CD4-positive, alpha-beta memory T cell (primary cell): Measurements from ENCODE around the gene GALNTL6. TPM values are rescaled to one million over a fixed set of nuclear protein-coding genes. Genes with fewer than 3 reads are reported as not detected.

Source experiments
- CTCF ChIA-PET: fragments of 350-600 bp; sonication (Branson Sonifier 250); formaldehyde crosslinking; loops from one replicate; lab custom pipeline; 2021; ENCODE audit warnings: inconsistent platforms; ENCODE audit not compliant: partially characterized antibody; lab: Charles Lee
- POLR2A ChIA-PET: fragments of 350-600 bp; sonication (Branson Sonifier 250); formaldehyde crosslinking; loops from one replicate; lab custom pipeline; 2021; ENCODE audit not compliant: partially characterized antibody; lab: Charles Lee
- DNase-seq, 5 donors: peaks; one replicate each; pipeline versions ENCODE4 v3.0.0 to v3.0.0-alpha.2; 2020 to 2022; ENCODE audit warnings: mixed read lengths in 1 of 5
- H3K27ac ChIP-seq: one replicate; pipeline ENCODE4 v1.7.0; 2013; ENCODE audit warnings: low read depth, low read length
- H3K27me3 ChIP-seq: 2 replicates; pipeline ENCODE4 v1.7.0; 2013; ENCODE audit warnings: mild to moderate bottlenecking, low read length, moderate library complexity; ENCODE audit not compliant: insufficient read depth
- H3K36me3 ChIP-seq: 2 replicates; pipeline ENCODE4 v1.7.0; 2013; ENCODE audit warnings: mild to moderate bottlenecking, low read length, moderate library complexity; ENCODE audit not compliant: insufficient read depth
- H3K4me1 ChIP-seq: 2 replicates; pipeline ENCODE4 v1.7.0; 2013; ENCODE audit warnings: mild to moderate bottlenecking, low read length, moderate library complexity; ENCODE audit not compliant: insufficient read depth
- H3K4me3 ChIP-seq, 2 donors: one replicate each; pipeline ENCODE4 v1.7.0; 2013; ENCODE audit warnings: low read length in 2 of 2, mild to moderate bottlenecking in 1 of 2
- H3K9me3 ChIP-seq, 2 donors: one replicate each; pipeline ENCODE4 v1.7.0; 2013; ENCODE audit warnings: low read length in 2 of 2, control low read depth in 1 of 2; ENCODE audit not compliant: control insufficient read depth in 1 of 2
- H3K27ac Mint-ChIP-seq, 7 donors: one replicate each; pipeline ENCODE4 v1.8.0; 2020 to 2021; ENCODE audit warnings: mixed read lengths in 7 of 7, mild to moderate bottlenecking in 6 of 7, inconsistent platforms in 3 of 7, moderate library complexity in 3 of 7
- H3K27me3 Mint-ChIP-seq, 2 donors: one replicate each; pipeline ENCODE4 v1.8.0; 2020 to 2021; ENCODE audit warnings: mixed read lengths in 2 of 2
- H3K36me3 Mint-ChIP-seq, 2 donors: one replicate each; pipeline ENCODE4 v1.8.0; 2020 to 2021; ENCODE audit warnings: mixed read lengths in 2 of 2, inconsistent platforms in 1 of 2, mild to moderate bottlenecking in 1 of 2
- H3K4me1 Mint-ChIP-seq, 4 donors: one replicate each; pipeline ENCODE4 v1.8.0; 2020 to 2021; ENCODE audit warnings: mixed read lengths in 4 of 4, mild to moderate bottlenecking in 1 of 4
- H3K4me3 Mint-ChIP-seq, 8 donors: one replicate each; pipeline ENCODE4 v1.8.0; 2020 to 2021; ENCODE audit warnings: mixed read lengths in 8 of 8, mild to moderate bottlenecking in 7 of 8, moderate library complexity in 6 of 8, inconsistent platforms in 3 of 8
- H3K9me3 Mint-ChIP-seq, 8 donors: one replicate each; pipeline ENCODE4 v1.8.0; 2020 to 2021; ENCODE audit warnings: mixed read lengths in 8 of 8, mild to moderate bottlenecking in 5 of 8, inconsistent platforms in 3 of 8, moderate library complexity in 1 of 8
- intact Hi-C: fragments of 100-400 bp; cut with micrococcal nuclease; formaldehyde crosslinking; loops from one replicate; pipeline ENCODE4 v1.15.1; 2023
- polyA plus RNA-seq, 2 donors: library from polyadenylated mRNA; unstranded; fragments of 300-500 nt; fragmentation: Illumina TruSeq; gene quantifications; one replicate each; pipeline ENCODE4 v1.2.3, GENCODE V29; 2021
- total RNA-seq, 2 experiments: library from RNA; stranded (reverse); gene quantifications; one replicate each; pipeline ENCODE4 v1.2.3, GENCODE V29; 2021

GALNTL6 gene
- total and polyA plus RNA-seq, 4 experiments from 2014 or later: not detected

- no peak overlapping the region for H3K4me3 ChIP-seq
- peaks cover 0 to 1% of the 10 kb centered on the region in 2 donors for H3K36me3 Mint-ChIP-seq
- H3K27me3 Mint-ChIP-seq: peaks cover 0 to 8% of the 10 kb centered on the region in 2 donors
- intact Hi-C loops: no loop called here
- H3K36me3 ChIP-seq: no peaks in the 10 kb centered on the region
- peaks cover 2 to 20% (median 11%) of the 10 kb centered on the region in 8 donors for H3K9me3 Mint-ChIP-seq
- H3K9me3 ChIP-seq: no peaks in the 10 kb centered on the region
- POLR2A ChIA-PET: no interaction called here
- H3K27ac Mint-ChIP-seq: no peak overlapping the region
- CTCF ChIA-PET: interaction anchor here (4.2 kb wide), 1 partner anchor 23 kb away, joined by 15 read pairs; no protein-coding TSS in a partner anchor
- DNase-seq: no peak
- no peaks in the 10 kb centered on the region for H3K4me1 ChIP-seq
- no peaks in the 10 kb centered on the region for H3K4me1 Mint-ChIP-seq
- H3K27me3 ChIP-seq: no peaks in the 10 kb centered on the region
- H3K27ac ChIP-seq: no peak overlapping the region
- no peak overlapping the region for H3K4me3 Mint-ChIP-seq
Measured at GRCh38 chr4:172989984-172990820, 1177.0 kb downstream of the GALNTL6 start.

GRCh38 chr4:172992648-172993378, 1179.6 kb downstream of the GALNTL6 start:
- Histone ChIP-seq H3K4me1 (no peaks in the 10 kb centered on the region), H3K4me3 (no peak overlapping the region), H3K36me3 (no peaks in the 10 kb centered on the region), H3K27ac (no peak overlapping the region), H3K27me3 (no peaks in the 10 kb centered on the region), H3K9me3 (no peaks in the 10 kb centered on the region)
- peaks cover 0 to 1% of the 10 kb centered on the region in 2 donors for H3K36me3 Mint-ChIP-seq
- H3K4me1 Mint-ChIP-seq: no peaks in the 10 kb centered on the region
- no peak overlapping the region for H3K27ac Mint-ChIP-seq
- ChIA-PET POLR2A (no interaction called here), CTCF (interaction anchor here (1.5 to 4.2 kb wide), 2 partner anchors 20 to 308 kb away, joined by 4 to 15 read pairs; no protein-coding TSS in a partner anchor)
- H3K9me3 Mint-ChIP-seq: peaks cover 2 to 12% (median 8%) of the 10 kb centered on the region in 8 donors
- no peak overlapping the region for H3K4me3 Mint-ChIP-seq
- H3K27me3 Mint-ChIP-seq: peaks cover 0 to 14% of the 10 kb centered on the region in 2 donors
- intact Hi-C loops: no loop called here
- no peak for DNase-seq

GRCh38 chr4:172995161-172995560, 1182.0 kb downstream of the GALNTL6 start:
- no peak overlapping the region for H3K27ac Mint-ChIP-seq
- no peaks in the 10 kb centered on the region for H3K36me3 ChIP-seq
- H3K27me3 ChIP-seq: no peaks in the 10 kb centered on the region
- no peak overlapping the region for H3K4me3 ChIP-seq
- H3K27ac ChIP-seq: no peak overlapping the region
- H3K9me3 ChIP-seq: no peaks in the 10 kb centered on the region
- peaks cover 12 to 17% of the 10 kb centered on the region in 2 donors for H3K27me3 Mint-ChIP-seq
- no peaks in the 10 kb centered on the region for H3K4me1 Mint-ChIP-seq
- ChIA-PET POLR2A (no interaction called here), CTCF (no interaction called here)
- no peaks in the 10 kb centered on the region for H3K36me3 Mint-ChIP-seq
- no peak for DNase-seq
- no peaks in the 10 kb centered on the region for H3K4me1 ChIP-seq
- intact Hi-C loops: no loop called here
- H3K4me3 Mint-ChIP-seq: no peak overlapping the region
- no peaks in the 10 kb centered on the region for H3K9me3 Mint-ChIP-seq

- no peak overlapping the region for H3K4me3 ChIP-seq
- POLR2A ChIA-PET: no interaction called here
- Mint-ChIP-seq H3K27ac (peak overlapping the region in 1 of 7 donors; percentile 5), H3K36me3 (no peaks in the 10 kb centered on the region), H3K27me3 (peaks cover 12 to 17% of the 10 kb centered on the region in 2 donors), H3K4me1 (no peaks in the 10 kb centered on the region), H3K4me3 (no peak overlapping the region), H3K9me3 (no peaks in the 10 kb centered on the region)
- H3K9me3 ChIP-seq: no peaks in the 10 kb centered on the region
- no peaks in the 10 kb centered on the region for H3K36me3 ChIP-seq
- no peaks in the 10 kb centered on the region for H3K27me3 ChIP-seq
- H3K27ac ChIP-seq: no peak overlapping the region
- intact Hi-C loops: no loop called here
- CTCF ChIA-PET: interaction anchor here (1.8 kb wide), 1 partner anchor 18 kb away, joined by 5 read pairs; no protein-coding TSS in a partner anchor
- no peaks in the 10 kb centered on the region for H3K4me1 ChIP-seq
- DNase-seq: no peak
Measured at GRCh38 chr4:172995704-172996103, 1182.5 kb downstream of the GALNTL6 start.

- H3K27me3 Mint-ChIP-seq: peaks cover 12 to 17% of the 10 kb centered on the region in 2 donors
- no peaks in the 10 kb centered on the region for H3K9me3 Mint-ChIP-seq
- H3K36me3 ChIP-seq: no peaks in the 10 kb centered on the region
- no peaks in the 10 kb centered on the region for H3K9me3 ChIP-seq
- H3K4me1 ChIP-seq: no peaks in the 10 kb centered on the region
- no peaks in the 10 kb centered on the region for H3K4me1 Mint-ChIP-seq
- no peak for DNase-seq
- no peak overlapping the region for H3K4me3 Mint-ChIP-seq
- no peak overlapping the region for H3K27ac ChIP-seq
- no peaks in the 10 kb centered on the region for H3K36me3 Mint-ChIP-seq
- CTCF ChIA-PET: interaction anchor here (1.8 kb wide), 1 partner anchor 17 kb away, joined by 5 read pairs; no protein-coding TSS in a partner anchor
- POLR2A ChIA-PET: no interaction called here
- intact Hi-C loops: no loop called here
- no peak overlapping the region for H3K27ac Mint-ChIP-seq
- no peak overlapping the region for H3K4me3 ChIP-seq
- H3K27me3 ChIP-seq: no peaks in the 10 kb centered on the region
Measured at GRCh38 chr4:172996571-172997216, 1183.5 kb downstream of the GALNTL6 start.

- no peaks in the 10 kb centered on the region for H3K4me1 Mint-ChIP-seq
Measured at GRCh38 chr4:172997217-172997609, 1184.0 kb downstream of the GALNTL6 start.

GRCh38 chr4:172997856-172998255, 1184.7 kb downstream of the GALNTL6 start:
- Histone ChIP-seq H3K4me1 (no peaks in the 10 kb centered on the region), H3K9me3 (no peaks in the 10 kb centered on the region), H3K27me3 (no peaks in the 10 kb centered on the region), H3K36me3 (no peaks in the 10 kb centered on the region), H3K27ac (no peak overlapping the region), H3K4me3 (no peak overlapping the region)
- CTCF ChIA-PET: no interaction called here
- no peak for DNase-seq
- H3K4me3 Mint-ChIP-seq: no peak overlapping the region
- H3K36me3 Mint-ChIP-seq: no peaks in the 10 kb centered on the region
- no peaks in the 10 kb centered on the region for H3K9me3 Mint-ChIP-seq
- no peak overlapping the region for H3K27ac Mint-ChIP-seq
- H3K27me3 Mint-ChIP-seq: peaks cover 12 to 14% of the 10 kb centered on the region in 2 donors
- intact Hi-C loops: no loop called here
- H3K4me1 Mint-ChIP-seq: no peaks in the 10 kb centered on the region
- POLR2A ChIA-PET: no interaction called here

More at GRCh38 chr4:172997217-172997609, 1184.0 kb downstream of the GALNTL6 start:
- H3K4me3 Mint-ChIP-seq: no peak overlapping the region
- intact Hi-C loops: no loop called here
- Histone ChIP-seq H3K9me3 (no peaks in the 10 kb centered on the region), H3K27ac (no peak overlapping the region), H3K36me3 (no peaks in the 10 kb centered on the region), H3K27me3 (no peaks in the 10 kb centered on the region), H3K4me1 (no peaks in the 10 kb centered on the region), H3K4me3 (no peak overlapping the region)
- ChIA-PET POLR2A (no interaction called here), CTCF (interaction anchor here (1.8 kb wide), 1 partner anchor 16 kb away, joined by 5 read pairs; no protein-coding TSS in a partner anchor)
- DNase-seq: no peak
- H3K27ac Mint-ChIP-seq: no peak overlapping the region
- H3K9me3 Mint-ChIP-seq: no peaks in the 10 kb centered on the region
- peaks cover 12 to 14% of the 10 kb centered on the region in 2 donors for H3K27me3 Mint-ChIP-seq
- no peaks in the 10 kb centered on the region for H3K36me3 Mint-ChIP-seq
